RWPE1 (cell line): Measurements from ENCODE around the gene FOXJ3.

Source experiments
- CTCF ChIA-PET: fragments of 350-600 bp; sonication (Branson Sonifier 250); formaldehyde crosslinking; extraction: SDS; loops from one replicate; lab custom pipeline; 2021; lab: Yijun Ruan, JAX
- POLR2A ChIA-PET: fragments of 400-600 bp; formaldehyde crosslinking; extraction: SDS; loops from one replicate; lab custom pipeline; 2020; ENCODE audit warnings: antibody characterized with exemption; ENCODE audit not compliant: low non-redundant PET; lab: Yijun Ruan, JAX
- DNase-seq: peaks from one replicate; pipeline ENCODE4 v3.0.0; 2012; ENCODE audit warnings: low spot score
- H3K27ac ChIP-seq: fragments of 450-650 bp; 2 replicates; pipeline ENCODE4 v1.5.1; 2017
- TF ChIP-seq, protein P1 (sequence below): fragments of 450-650 bp; conservative IDR thresholded peaks from 2 replicates; pipeline ENCODE4 v1.5.1; 2017; ENCODE audit warnings: low read depth, mild to moderate bottlenecking

FOXJ3 gene

DNA sequence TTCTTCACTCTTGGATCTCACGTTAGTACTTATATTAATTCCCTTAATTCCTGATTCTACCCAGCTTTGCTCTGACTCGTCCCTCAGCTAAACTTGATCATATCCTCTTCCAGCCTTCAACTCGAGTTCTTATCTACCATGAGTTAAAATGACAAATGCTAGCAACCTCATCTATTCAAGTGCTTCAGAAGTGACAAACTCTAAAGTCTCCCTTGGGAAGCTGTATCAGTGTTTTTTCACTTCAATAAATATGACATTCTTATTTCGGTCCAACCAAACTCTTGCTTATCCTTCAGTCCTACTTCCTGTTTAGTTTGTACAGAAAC, 75.3 kb downstream of the FOXJ3 start:
- DNase-seq, result no peak
- POLR2A ChIA-PET, result no interaction called here
- no peak overlapping the region for H3K27ac ChIP-seq
- CTCF ChIA-PET, result interaction anchor here (0.7 kb wide), 1 partner anchor 958 kb away, joined by 3 read pairs; no protein-coding TSS in a partner anchor
- TF ChIP-seq, protein P1, sequence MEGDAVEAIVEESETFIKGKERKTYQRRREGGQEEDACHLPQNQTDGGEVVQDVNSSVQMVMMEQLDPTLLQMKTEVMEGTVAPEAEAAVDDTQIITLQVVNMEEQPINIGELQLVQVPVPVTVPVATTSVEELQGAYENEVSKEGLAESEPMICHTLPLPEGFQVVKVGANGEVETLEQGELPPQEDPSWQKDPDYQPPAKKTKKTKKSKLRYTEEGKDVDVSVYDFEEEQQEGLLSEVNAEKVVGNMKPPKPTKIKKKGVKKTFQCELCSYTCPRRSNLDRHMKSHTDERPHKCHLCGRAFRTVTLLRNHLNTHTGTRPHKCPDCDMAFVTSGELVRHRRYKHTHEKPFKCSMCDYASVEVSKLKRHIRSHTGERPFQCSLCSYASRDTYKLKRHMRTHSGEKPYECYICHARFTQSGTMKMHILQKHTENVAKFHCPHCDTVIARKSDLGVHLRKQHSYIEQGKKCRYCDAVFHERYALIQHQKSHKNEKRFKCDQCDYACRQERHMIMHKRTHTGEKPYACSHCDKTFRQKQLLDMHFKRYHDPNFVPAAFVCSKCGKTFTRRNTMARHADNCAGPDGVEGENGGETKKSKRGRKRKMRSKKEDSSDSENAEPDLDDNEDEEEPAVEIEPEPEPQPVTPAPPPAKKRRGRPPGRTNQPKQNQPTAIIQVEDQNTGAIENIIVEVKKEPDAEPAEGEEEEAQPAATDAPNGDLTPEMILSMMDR, result no peak

DNA sequence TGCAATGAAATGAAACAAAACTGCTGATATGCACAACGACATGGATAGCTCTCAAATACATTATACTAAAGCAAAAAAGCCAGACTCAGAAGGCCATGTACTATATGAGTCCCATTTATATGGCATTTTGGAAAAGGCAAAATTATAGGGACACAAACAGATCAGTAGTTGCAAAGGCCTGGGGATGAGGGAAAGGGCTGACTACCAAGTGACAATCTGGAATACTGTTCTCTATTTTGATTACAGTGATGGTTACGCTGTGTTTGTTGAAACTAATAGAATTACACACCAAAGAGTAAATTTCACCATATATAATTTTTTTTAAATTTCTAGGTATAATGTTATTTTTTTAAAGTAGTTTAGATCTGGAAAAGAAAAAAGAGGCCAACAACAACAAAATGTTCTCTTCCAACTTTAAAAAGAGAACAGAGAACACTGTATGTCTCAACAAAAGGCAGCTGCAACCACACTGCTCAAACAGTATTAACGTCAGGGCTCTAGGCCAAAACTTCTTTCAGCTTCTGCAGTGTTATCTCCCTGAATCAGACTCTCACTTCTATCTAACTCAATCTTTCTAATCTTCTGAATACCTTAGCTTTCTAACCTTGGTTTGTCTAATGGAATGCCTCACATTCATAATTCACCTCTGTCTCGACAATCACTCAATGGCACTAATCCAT, 75.8 kb downstream of the FOXJ3 start:
- no peak for DNase-seq
- TF ChIP-seq, protein P1, result no peak
- no peak overlapping the region for H3K27ac ChIP-seq
- ChIA-PET POLR2A (no interaction called here), CTCF (interaction anchor here (0.6 to 0.7 kb wide), 2 partner anchors 957 to 1668 kb away, joined by 3 read pairs; no protein-coding TSS in a partner anchor)

DNA sequence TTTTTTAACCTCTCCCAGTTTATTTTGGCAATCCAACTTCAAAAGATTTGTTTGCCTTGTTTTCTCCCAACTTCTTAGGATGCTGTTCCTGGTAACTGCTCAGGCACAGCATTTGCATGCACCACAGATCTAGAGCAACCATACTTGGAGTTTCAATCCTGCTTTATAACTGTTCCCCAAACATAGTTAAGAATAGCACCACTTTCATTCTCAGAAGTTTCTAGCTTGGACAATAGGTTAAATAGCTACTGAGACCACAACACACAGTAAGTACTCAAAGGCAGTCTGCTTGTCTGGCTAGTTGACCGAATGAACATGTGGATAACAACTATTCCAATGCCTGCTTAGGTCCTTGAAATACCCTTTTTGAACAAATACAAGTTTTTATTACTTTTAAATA, 76.8 kb downstream of the FOXJ3 start:
- DNase-seq, result no peak
- ChIA-PET POLR2A (no interaction called here), CTCF (no interaction called here)
- TF ChIP-seq, protein P1, result no peak
- H3K27ac ChIP-seq, result no peak overlapping the region

DNA sequence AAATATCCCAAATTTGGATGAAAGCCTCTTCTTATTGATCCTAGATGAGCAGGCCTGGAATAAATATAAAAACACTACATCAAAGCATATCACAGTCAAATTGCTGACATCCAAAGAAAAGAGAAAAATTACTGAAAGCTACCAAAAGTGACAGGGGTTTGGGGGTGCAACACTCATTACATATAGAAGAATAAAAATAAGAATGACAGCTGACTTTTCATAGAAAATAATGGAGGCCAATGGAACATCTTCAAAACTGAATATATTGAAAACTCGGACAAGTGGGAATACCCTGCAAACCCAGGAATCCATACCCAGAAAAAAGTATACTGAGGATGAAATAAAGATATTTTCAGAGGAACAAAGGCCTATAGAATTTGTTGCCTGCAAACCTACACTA, 84.0 kb downstream of the FOXJ3 start:
- H3K27ac ChIP-seq, result no peak overlapping the region
- ChIA-PET CTCF (no interaction called here), POLR2A (no interaction called here)
- TF ChIP-seq, protein P1, result no peak
- no peak for DNase-seq

DNA sequence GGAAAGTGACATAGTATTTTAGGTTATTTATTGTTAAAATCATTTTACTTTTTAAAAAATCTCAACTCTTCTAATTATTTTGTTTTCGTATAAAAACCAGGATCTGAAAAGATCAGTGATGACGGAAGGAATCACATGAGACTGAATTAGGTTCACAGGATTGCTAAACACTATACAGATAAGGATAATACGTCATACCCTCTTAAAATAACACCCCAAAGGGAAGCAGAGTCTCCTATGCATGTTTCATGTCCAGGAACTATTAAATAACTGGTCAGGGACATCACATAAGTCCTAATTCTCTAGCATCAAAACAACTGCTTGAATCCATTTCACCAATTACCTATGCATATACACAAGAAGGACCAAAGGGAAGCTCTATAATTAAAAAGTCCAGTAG, 84.9 kb downstream of the FOXJ3 start:
- no peak for DNase-seq
- TF ChIP-seq, protein P1, result no peak
- no peak overlapping the region for H3K27ac ChIP-seq
- ChIA-PET POLR2A (no interaction called here), CTCF (no interaction called here)

DNA sequence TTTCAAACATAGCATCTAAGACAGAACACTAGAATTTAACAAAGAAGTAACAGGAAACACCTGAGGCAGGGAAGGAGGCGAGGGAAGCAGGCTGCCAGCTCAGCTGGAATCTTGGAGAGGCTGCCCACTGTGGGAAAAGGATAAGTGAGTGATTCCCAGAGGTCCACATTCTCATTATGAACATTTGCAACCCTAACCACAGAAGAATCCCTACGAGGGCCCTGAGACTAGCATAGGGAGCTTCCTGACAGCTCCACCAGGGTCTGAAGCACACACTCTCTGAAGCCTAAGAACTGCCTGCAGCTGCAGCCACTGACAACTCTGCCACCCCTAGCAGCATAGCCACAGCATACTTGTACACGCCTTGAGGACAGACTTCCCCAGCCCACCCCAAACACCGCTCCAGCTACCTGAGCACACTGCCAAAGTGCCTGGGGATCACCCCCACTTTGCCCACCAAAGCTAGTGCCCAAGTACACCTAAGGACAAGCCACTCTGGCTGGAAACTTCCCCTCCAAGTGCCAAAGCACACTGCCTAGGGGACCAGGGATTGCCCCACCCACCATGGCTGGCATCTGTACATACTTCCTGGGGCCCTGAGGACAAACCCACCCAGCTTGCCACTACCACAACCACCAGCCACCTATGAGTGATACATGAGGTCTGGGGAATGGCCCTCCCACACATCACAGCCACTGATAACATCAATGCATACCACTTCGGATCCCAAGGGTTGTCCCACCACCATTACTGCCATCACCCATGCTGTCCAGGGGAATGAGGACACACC, 93.9 kb downstream of the FOXJ3 start:
- CTCF ChIA-PET, result no interaction called here
- H3K27ac ChIP-seq, result peak overlapping the region; percentile 14; the same call in 1 of the 2 replicates
- POLR2A ChIA-PET, result no interaction called here
- TF ChIP-seq, protein P1, result no peak
- no peak for DNase-seq
